ENCODE results near the gene PPAT.
"Not testable (repeated sequence)": the region's sequence is repeated elsewhere in the genome, so short reads cannot be mapped to it uniquely, and the experiment has no call there.

PPAT gene

GRCh38 chr4:56435140-56435926 lies at the start of gene PPAT:
Gene PPAT (minus strand): TSS chr4:56435615. CDS start chr4:56435477, 138 bp downstream.
- DNase-seq (ENCODE audit: low read depth) = peak; percentile 97

- no peak for DNase-seq (ENCODE audit: low read depth)
These were observed 45.3 kb upstream of the PPAT start for GRCh38 chr4:56480691-56481090.

GRCh38 chr4:56477192-56477702 lies 41.8 kb upstream of the PPAT start:
- no peak for DNase-seq (ENCODE audit: low read depth)

- DNase-seq (ENCODE audit: low read depth) = no peak
These were observed 40.5 kb upstream of the PPAT start for GRCh38 chr4:56475917-56476316.

- no peak for DNase-seq (ENCODE audit: low read depth)
These were observed 34.2 kb upstream of the PPAT start for GRCh38 chr4:56469489-56470210.

- no peak for DNase-seq (ENCODE audit: low read depth)
These were observed 32.6 kb upstream of the PPAT start for GRCh38 chr4:56468097-56468422.

GRCh38 chr4:56467284-56468096 lies 32.1 kb upstream of the PPAT start, which contains the start of gene SRP72:
Gene SRP72 (plus strand): TSS chr4:56467617. CDS start chr4:56467636, 19 bp downstream.
- peak; percentile 81 for DNase-seq (ENCODE audit: low read depth)

GRCh38 chr4:56466910-56467283 lies 31.5 kb upstream of the PPAT start:
- DNase-seq (ENCODE audit: low read depth) = no peak

- DNase-seq (ENCODE audit: low read depth) = not testable (repeated sequence)
These were observed 30.9 kb upstream of the PPAT start for GRCh38 chr4:56466296-56466761.

GRCh38 chr4:56465599-56466295 lies 30.3 kb upstream of the PPAT start:
- DNase-seq (ENCODE audit: low read depth) = no peak

- DNase-seq (ENCODE audit: low read depth) = no peak
These were observed 29.2 kb upstream of the PPAT start for GRCh38 chr4:56464581-56464980.

GRCh38 chr4:56463711-56464110 lies 28.3 kb upstream of the PPAT start:
- DNase-seq (ENCODE audit: low read depth) = no peak

- no peak for DNase-seq (ENCODE audit: low read depth)
These were observed 26.7 kb upstream of the PPAT start for GRCh38 chr4:56462157-56462556.

GRCh38 chr4:56460085-56460484 lies 24.7 kb upstream of the PPAT start:
- DNase-seq (ENCODE audit: low read depth) = no peak

- no peak for DNase-seq (ENCODE audit: low read depth)
These were observed 14.9 kb upstream of the PPAT start for GRCh38 chr4:56450342-56450741.

GRCh38 chr4:56449475-56449874 lies 14.1 kb upstream of the PPAT start:
- DNase-seq (ENCODE audit: low read depth) = not testable (repeated sequence)

- DNase-seq (ENCODE audit: low read depth) = no peak
These were observed 12.9 kb upstream of the PPAT start for GRCh38 chr4:56448301-56448700.

- no peak for DNase-seq (ENCODE audit: low read depth)
These were observed 10.3 kb upstream of the PPAT start for GRCh38 chr4:56445699-56446098.

- DNase-seq (ENCODE audit: low read depth) = no peak
These were observed 9.3 kb upstream of the PPAT start for GRCh38 chr4:56444719-56445118.

GRCh38 chr4:56440983-56441382 lies 5.6 kb upstream of the PPAT start:
- no peak for DNase-seq (ENCODE audit: low read depth)

- no peak for DNase-seq (ENCODE audit: low read depth)
These were observed 3.4 kb upstream of the PPAT start for GRCh38 chr4:56438766-56439165.
